ENCODE data around the gene SHH. TPM values are rescaled to one million over a fixed set of nuclear protein-coding genes. Genes with fewer than 3 reads are reported as not detected.

The SHH gene
- total and polyA plus RNA-seq, 9 donors = 0.33 to 0.48 TPM; not detected in 7

GRCh38 chr7:155809332-155809946, 2.8 kb downstream of the SHH start:
- no peaks in the 10 kb centered on the region for H3K36me3 ChIP-seq
- peaks cover 3% of the 10 kb centered on the region for H3K4me1 ChIP-seq (ENCODE audit: insufficient read depth)
- H3K27ac ChIP-seq = no peak overlapping the region
- WGBS, 3 donors = 1 to 3% (median 2%) methylated on average over 36 to 43 of the region's 43 CpGs
- TF ChIP-seq POLR2A (IDR thresholded peaks at IDR 0.05) = no peak
- TF ChIP-seq EP300 (IDR thresholded peaks at IDR 0.05) = no peak
- no peak for TF ChIP-seq CTCF (IDR thresholded peaks at IDR 0.05)
- no peak for DNase-seq
- intact Hi-C loops (cut with DNase I) = no loop called here
- peaks cover 5% of the 10 kb centered on the region for H3K27me3 ChIP-seq
- H3K9me3 ChIP-seq = no peaks in the 10 kb centered on the region
- no peak overlapping the region for H3K4me3 ChIP-seq

- Histone ChIP-seq H3K27ac (no peak overlapping the region), H3K9me3 (no peaks in the 10 kb centered on the region), H3K27me3 (peaks cover 5% of the 10 kb centered on the region), H3K36me3 (no peaks in the 10 kb centered on the region), H3K4me1 (ENCODE audit: insufficient read depth) (peaks cover 3% of the 10 kb centered on the region), H3K4me3 (no peak overlapping the region)
- no peak for DNase-seq
- no peak for TF ChIP-seq EP300 (IDR thresholded peaks at IDR 0.05)
- no peak for TF ChIP-seq CTCF (IDR thresholded peaks at IDR 0.05)
- WGBS, 3 donors = 0 to 1% (median 1%) methylated on average over 50 to 64 of the region's 64 CpGs
- intact Hi-C loops (cut with DNase I) = no loop called here
Observed at GRCh38 chr7:155808549-155809331, 3.5 kb downstream of the SHH start.

- H3K4me1 ChIP-seq (ENCODE audit: insufficient read depth) = peaks cover 5% of the 10 kb centered on the region
- no peak for DNase-seq
- H3K36me3 ChIP-seq = no peaks in the 10 kb centered on the region
- intact Hi-C loops (cut with DNase I) = no loop called here
- H3K9me3 ChIP-seq = no peaks in the 10 kb centered on the region
- TF ChIP-seq EP300 (IDR thresholded peaks at IDR 0.05) = no peak
- TF ChIP-seq POLR2A (IDR thresholded peaks at IDR 0.05) = no peak
- no peak for TF ChIP-seq CTCF (IDR thresholded peaks at IDR 0.05)
- peaks cover 5% of the 10 kb centered on the region for H3K27me3 ChIP-seq
- no peak overlapping the region for H3K4me3 ChIP-seq
- H3K27ac ChIP-seq = no peak overlapping the region
- WGBS, 3 donors = 7 to 12% (median 8%) methylated on average over 33 of the region's 33 CpGs
Observed at GRCh38 chr7:155807789-155808548, 4.3 kb downstream of the SHH start.

GRCh38 chr7:155807065-155807671, 5.1 kb downstream of the SHH start:
- intact Hi-C loops (cut with DNase I) = no loop called here
- TF ChIP-seq CTCF (IDR thresholded peaks at IDR 0.05) = no peak
- TF ChIP-seq POLR2A (IDR thresholded peaks at IDR 0.05) = no peak
- no peak for TF ChIP-seq EP300 (IDR thresholded peaks at IDR 0.05)
- no peak overlapping the region for H3K4me3 ChIP-seq
- H3K27ac ChIP-seq = no peak overlapping the region
- H3K27me3 ChIP-seq = peaks cover 5% of the 10 kb centered on the region
- 32 to 44% (median 33%) methylated on average over 19 of the region's 19 CpGs for WGBS, 3 donors
- H3K4me1 ChIP-seq (ENCODE audit: insufficient read depth) = peaks cover 5% of the 10 kb centered on the region
- no peak for DNase-seq
- no peaks in the 10 kb centered on the region for H3K36me3 ChIP-seq
- no peaks in the 10 kb centered on the region for H3K9me3 ChIP-seq
